Transverse colon (tissue), 4 donors: ENCODE data around the gene EHD4. TPM values are rescaled to one million over a fixed set of nuclear protein-coding genes. Genes with fewer than 3 reads are reported as not detected.

Experiments used
- DNase-seq: peaks from one replicate; pipeline ENCODE4 v3.0.0-alpha.2; 2019
- H3K27ac ChIP-seq, 4 donors: fragments of 200-600 bp; sonication (generic); 2 replicates each; pipeline ENCODE4 v1.5.1; 2016 to 2018; ENCODE audit warnings: inconsistent platforms in 4 of 4
- H3K27me3 ChIP-seq: fragments of 200-600 bp; sonication (generic); 2 replicates; pipeline ENCODE4 v1.5.1; 2017; ENCODE audit warnings: inconsistent platforms
- H3K36me3 ChIP-seq, 4 donors: fragments of 200-600 bp; sonication (generic); 2 replicates each; pipeline ENCODE4 v1.5.1; 2017 to 2019; ENCODE audit warnings: inconsistent platforms in 4 of 4
- H3K4me1 ChIP-seq, 4 donors: fragments of 200-600 bp; sonication (generic); 2 replicates each; pipeline ENCODE4 v1.5.1; 2017 to 2020; ENCODE audit warnings: inconsistent platforms in 4 of 4
- H3K4me3 ChIP-seq, 4 donors: fragments of 200-600 bp; sonication (generic); 1 replicate in 1 of 4; 2 replicates in 3 of 4; pipeline versions ENCODE4 v1.5.1 to v1.6.1; 2017 to 2019; ENCODE audit warnings: inconsistent platforms in 4 of 4
- H3K9me3 ChIP-seq, 2 donors: fragments of 200-600 bp; sonication (generic); 2 replicates each; pipeline ENCODE4 v1.5.1; 2017 to 2019; ENCODE audit warnings: inconsistent platforms in 2 of 2
- EP300 ChIP-seq: sonication (generic); formaldehyde crosslinking; IDR thresholded peaks from one replicate; pipeline ENCODE4 v1.6.1; 2017; ENCODE audit warnings: antibody characterized with exemption, low read depth
- POLR2A ChIP-seq: fragments of 450-650 bp; IDR thresholded peaks from one replicate; pipeline ENCODE4 v1.6.1; 2016; ENCODE audit warnings: antibody characterized with exemption, mild to moderate bottlenecking, moderate library complexity
- POLR2AphosphoS5 ChIP-seq, 3 donors: sonication (generic); formaldehyde crosslinking; IDR thresholded peaks; one replicate each; pipeline ENCODE4 v1.6.1; 2016; ENCODE audit warnings: antibody characterized with exemption in 3 of 3
- WGBS, 2 donors: methylation state at CpG; one replicate each; pipeline ENCODE4 v1.1.5; 2018; ENCODE audit warnings: low coverage in 1 of 2; 5-methylcytosine and 5-hydroxymethylcytosine counted together
- in situ Hi-C, 4 donors: fragments of 200-750 bp; cut with MboI; loops; one replicate each; pipeline versions ENCODE4 v1.15.0 to v1.15.1; 2017; ENCODE audit warnings: low sequenced_read_pairs in 3 of 4, low pct_ligation_motif_present in 1 of 4, low pct_unique_long_range_greater_than_20kb in 1 of 4
- intact Hi-C: fragments of 100-400 bp; cut with DNase I; formaldehyde crosslinking; loops from one replicate; pipeline ENCODE4 v1.15.1; 2023; ENCODE audit warnings: low total_unique reads
- total RNA-seq, 4 donors: library from RNA; depleted of rRNA; stranded (reverse); fragments of >200 nt; gene quantifications; one replicate each; pipeline ENCODE4 v1.1.0, GENCODE V29; 2016
- TF ChIP-seq, protein P1 (sequence below), 5 experiments: fragments of 200-600 bp in 3 of 5; fragments of 450-650 bp in 2 of 5; sonication (generic) in 3 of 5; IDR thresholded peaks; 1 replicate in 2 of 5; 2 replicates in 3 of 5; pipeline ENCODE4 v1.5.1; 2016 to 2017; ENCODE audit warnings: antibody characterized with exemption in 5 of 5, inconsistent platforms in 3 of 5, mild to moderate bottlenecking in 2 of 5, moderate library complexity in 1 of 5

Gene EHD4
- total RNA-seq, 4 donors from 2014 or later = 16.9 to 55.4 (median 35.5) TPM

DNA sequence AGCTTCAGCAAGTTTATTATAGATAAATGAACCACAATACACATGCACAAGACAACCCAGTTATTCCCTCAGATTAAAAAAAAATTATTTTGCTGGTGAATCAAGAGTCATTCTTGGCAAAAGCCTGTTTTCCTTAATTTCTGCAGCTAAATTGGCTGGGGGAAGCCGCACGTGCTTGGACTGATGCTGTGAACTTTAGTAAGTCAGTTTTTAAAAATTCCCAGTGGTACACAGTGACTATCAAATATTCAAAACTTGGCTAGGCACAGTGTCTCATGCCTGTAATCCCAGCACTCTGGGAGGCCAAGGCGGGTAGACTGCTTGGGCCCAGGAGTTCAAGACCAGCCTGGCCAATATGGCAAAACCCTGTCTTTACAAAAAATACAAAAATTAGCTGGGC is 23.9 kb downstream of the EHD4 start:
- intact Hi-C loops = no loop called here
- H3K36me3 ChIP-seq = peaks cover 0 to 6% (median 3%) of the 10 kb centered on the region in 4 donors
- no peak for TF ChIP-seq POLR2AphosphoS5 (IDR thresholded peaks at IDR 0.05)
- TF ChIP-seq, protein P1, sequence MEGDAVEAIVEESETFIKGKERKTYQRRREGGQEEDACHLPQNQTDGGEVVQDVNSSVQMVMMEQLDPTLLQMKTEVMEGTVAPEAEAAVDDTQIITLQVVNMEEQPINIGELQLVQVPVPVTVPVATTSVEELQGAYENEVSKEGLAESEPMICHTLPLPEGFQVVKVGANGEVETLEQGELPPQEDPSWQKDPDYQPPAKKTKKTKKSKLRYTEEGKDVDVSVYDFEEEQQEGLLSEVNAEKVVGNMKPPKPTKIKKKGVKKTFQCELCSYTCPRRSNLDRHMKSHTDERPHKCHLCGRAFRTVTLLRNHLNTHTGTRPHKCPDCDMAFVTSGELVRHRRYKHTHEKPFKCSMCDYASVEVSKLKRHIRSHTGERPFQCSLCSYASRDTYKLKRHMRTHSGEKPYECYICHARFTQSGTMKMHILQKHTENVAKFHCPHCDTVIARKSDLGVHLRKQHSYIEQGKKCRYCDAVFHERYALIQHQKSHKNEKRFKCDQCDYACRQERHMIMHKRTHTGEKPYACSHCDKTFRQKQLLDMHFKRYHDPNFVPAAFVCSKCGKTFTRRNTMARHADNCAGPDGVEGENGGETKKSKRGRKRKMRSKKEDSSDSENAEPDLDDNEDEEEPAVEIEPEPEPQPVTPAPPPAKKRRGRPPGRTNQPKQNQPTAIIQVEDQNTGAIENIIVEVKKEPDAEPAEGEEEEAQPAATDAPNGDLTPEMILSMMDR (IDR thresholded peaks at IDR 0.05) = no peak
- no peak for TF ChIP-seq POLR2A
- TF ChIP-seq EP300 = no peak
- in situ Hi-C loops = no loop called here
- H3K4me1 ChIP-seq = peaks cover 0 to 28% (median 7%) of the 10 kb centered on the region in 4 donors
- no peaks in the 10 kb centered on the region for H3K27me3 ChIP-seq
- no peak for DNase-seq
- no peaks in the 10 kb centered on the region for H3K9me3 ChIP-seq
- WGBS, 2 donors = 90 to 92% methylated on average over 2 to 3 of the region's 3 CpGs
- H3K27ac ChIP-seq = no peak overlapping the region
- no peak overlapping the region for H3K4me3 ChIP-seq

DNA sequence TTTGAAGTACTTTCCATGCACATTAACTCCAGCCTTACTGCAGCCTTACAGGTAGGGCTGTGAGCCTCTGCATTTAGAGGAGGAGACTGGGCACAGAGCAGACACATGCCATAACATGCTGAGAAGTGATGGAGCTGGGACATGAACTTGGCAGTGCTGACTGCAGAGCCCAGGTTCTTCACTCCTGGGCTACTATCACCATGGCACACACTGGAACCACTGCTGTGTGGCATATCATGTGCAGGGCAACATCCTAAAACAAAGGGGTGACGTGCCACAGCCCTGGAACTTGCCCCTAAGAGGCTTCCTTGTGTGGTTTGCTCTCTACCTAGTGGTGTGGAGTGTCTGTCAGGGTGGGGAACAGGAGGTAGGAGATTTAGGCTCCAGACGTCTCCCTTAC is 25.4 kb downstream of the EHD4 start:
- Histone ChIP-seq H3K4me3 (no peak overlapping the region), H3K9me3 (no peaks in the 10 kb centered on the region), H3K27me3 (no peaks in the 10 kb centered on the region), H3K27ac (no peak overlapping the region), H3K36me3 (no peaks in the 10 kb centered on the region), H3K4me1 (peaks cover 0 to 26% (median 7%) of the 10 kb centered on the region in 4 donors)
- in situ Hi-C loops (no loop called here), intact Hi-C loops (no loop called here)
- DNase-seq = no peak
- 87 to 100% methylated on average over 1 to 2 of the region's 2 CpGs for whole genome bisulfite sequencing, 2 donors
- TF ChIP-seq, protein P1 (IDR thresholded peaks at IDR 0.05) = no peak
- TF ChIP-seq POLR2A = no peak
- no peak for TF ChIP-seq POLR2AphosphoS5 (IDR thresholded peaks at IDR 0.05)
- no peak for TF ChIP-seq EP300

DNA sequence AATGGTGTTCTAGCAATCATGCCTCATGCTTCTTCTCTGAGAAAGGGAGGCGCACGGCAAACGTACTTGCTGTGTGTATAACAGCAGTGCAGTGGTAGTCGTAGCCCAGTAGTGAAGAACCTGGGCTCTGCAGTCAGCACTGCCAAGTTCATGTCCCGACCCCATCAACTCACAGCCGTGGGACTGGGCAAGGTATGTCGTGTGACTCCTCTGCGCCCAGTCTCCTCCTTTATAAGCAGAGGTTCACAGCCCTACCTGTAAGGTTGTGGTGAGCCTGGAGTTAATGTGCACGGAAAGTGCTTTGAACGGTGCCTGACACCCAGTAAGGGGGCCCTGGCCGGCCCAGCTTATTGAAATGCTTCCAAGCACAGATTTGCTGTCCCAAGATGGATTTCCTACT is 26.6 kb downstream of the EHD4 start:
- 82 to 100% methylated on average over 1 to 11 of the region's 11 CpGs for WGBS, 2 donors

DNA sequence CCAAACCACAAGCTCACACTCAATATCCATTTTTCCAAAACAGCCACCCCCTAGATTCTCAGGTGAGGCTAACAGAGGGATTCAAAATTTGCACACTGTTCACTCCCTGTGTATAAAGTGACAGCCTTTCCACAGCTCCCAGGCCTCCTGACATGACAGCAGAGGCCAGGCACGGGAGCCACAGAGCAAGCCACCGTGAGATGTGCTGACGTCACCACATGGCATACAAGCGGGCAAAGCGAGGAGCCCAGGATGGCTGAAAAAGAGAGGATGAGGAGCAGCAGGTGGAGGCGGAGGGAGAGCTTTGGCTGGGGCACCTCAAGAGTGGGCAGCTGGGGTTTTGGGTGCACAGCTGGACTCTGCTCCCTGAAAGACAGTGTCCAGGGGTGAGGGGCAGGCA is 27.1 kb downstream of the EHD4 start:
- in situ Hi-C loops = no loop called here
- Histone ChIP-seq H3K27me3 (no peaks in the 10 kb centered on the region), H3K4me1 (peaks cover 0 to 18% (median 6%) of the 10 kb centered on the region in 4 donors), H3K4me3 (no peak overlapping the region), H3K9me3 (no peaks in the 10 kb centered on the region), H3K36me3 (no peaks in the 10 kb centered on the region), H3K27ac (no peak overlapping the region)
- WGBS, 2 donors = 92% methylated on average over 6 of the region's 6 CpGs; no CpG with 5 or more reads in 1 of the 2 donors
- intact Hi-C loops = no loop called here
- DNase-seq = no peak
- TF ChIP-seq POLR2A (no peak), EP300 (no peak), POLR2AphosphoS5 (IDR thresholded peaks at IDR 0.05) (no peak)
- TF ChIP-seq, protein P1 (IDR thresholded peaks at IDR 0.05) = no peak

More for the DNA sequence above, 26.6 kb downstream of the EHD4 start:
- Histone ChIP-seq H3K4me1 (peaks cover 0 to 19% (median 6%) of the 10 kb centered on the region in 4 donors), H3K9me3 (no peaks in the 10 kb centered on the region), H3K27ac (no peak overlapping the region), H3K4me3 (no peak overlapping the region), H3K27me3 (no peaks in the 10 kb centered on the region), H3K36me3 (no peaks in the 10 kb centered on the region)
- intact Hi-C loops = no loop called here
- DNase-seq = no peak
- in situ Hi-C loops = no loop called here
- TF ChIP-seq EP300 = no peak
- TF ChIP-seq POLR2AphosphoS5 (IDR thresholded peaks at IDR 0.05) = no peak
- TF ChIP-seq, protein P1 (IDR thresholded peaks at IDR 0.05) = no peak
- no peak for TF ChIP-seq POLR2A
